HepG2 (cell line): ENCODE data around the gene ZMYM4. TPM values are rescaled to one million over a fixed set of nuclear protein-coding genes. Genes with fewer than 3 reads are reported as not detected.

Source experiments
- ATAC-seq: fragments of 200-7000 bp; cut with Tn5 transposase; 3 replicates; pipeline ENCODE4 v1.9.1; 2020; ENCODE audit warnings: mild to moderate bottlenecking, moderate library complexity
- BruUV-seq: library from RNA; stranded (reverse); fragments of 400-500 nt; replicated peaks from 2 replicates; lab custom pipeline; 2021; lab: Mats Ljungman, UMichigan
- CTCF ChIA-PET: fragments of 300-600 bp; formaldehyde crosslinking; extraction: SDS; loops from one replicate; lab custom pipeline; 2021; ENCODE audit warnings: low total read pairs, inconsistent platforms, low intra/inter-chr PET ratio; lab: Yijun Ruan, JAX
- POLR2A ChIA-PET: fragments of 350-600 bp; sonication (Branson Sonifier 250); formaldehyde crosslinking; loops from one replicate; lab custom pipeline; 2020; ENCODE audit warnings: antibody characterized with exemption, inconsistent platforms; lab: Yijun Ruan, JAX
- DNase-seq: peaks from one replicate; pipeline ENCODE4 v3.0.0-alpha.2; 2015; ENCODE audit warnings: low spot score
- FAIRE-seq: peaks from 3 replicates; lab custom pipeline; 2011; peaks lifted over from hg19 to GRCh38; lab: Jason Lieb, UNC
- H2AFZ ChIP-seq: one replicate; pipeline ENCODE4 v1.6.1; 2011; ENCODE audit warnings: low read length, inconsistent platforms
- H3K27ac ChIP-seq: fragments of 300-600 bp; 3 replicates; pipeline ENCODE4 v1.8.0; 2011; ENCODE audit warnings: mixed run types, mild to moderate bottlenecking, mixed read lengths, low read length, inconsistent platforms; ENCODE audit not compliant: insufficient read depth; ENCODE audit errors: extremely low read length
- H3K27me3 ChIP-seq, 2 experiments: fragments of 200-600 bp in 1 of 2; 2 replicates in 1 of 2; 3 replicates in 1 of 2; pipeline versions ENCODE4 v1.6.0 to v1.8.0; 2011; ENCODE audit warnings: low read length in 2 of 2, mild to moderate bottlenecking in 2 of 2, moderate library complexity in 2 of 2, inconsistent platforms in 1 of 2; ENCODE audit not compliant: insufficient read depth in 2 of 2, control insufficient read depth in 1 of 2
- H3K36me3 ChIP-seq, 2 experiments: fragments of 200-600 bp in 1 of 2; replicated peaks in 1 of 2; 2 replicates in 1 of 2; 3 replicates in 1 of 2; pipeline versions ENCODE4 v1.5.1 to v1.8.0; 2011; ENCODE audit warnings: low read length in 2 of 2, inconsistent platforms in 1 of 2; ENCODE audit not compliant: insufficient read depth in 2 of 2, control insufficient read depth in 1 of 2
- H3K4me1 ChIP-seq: 2 replicates; pipeline ENCODE4 v1.5.1; 2012; ENCODE audit warnings: low read length, inconsistent platforms; ENCODE audit not compliant: insufficient read depth
- H3K4me2 ChIP-seq: 2 replicates; pipeline ENCODE4 v1.6.0; 2011; ENCODE audit warnings: low read depth, low read length, inconsistent platforms
- H3K4me3 ChIP-seq, 3 experiments: fragments of 200-600 bp in 1 of 3; sonication (generic), shearing (Covaris generic) in 1 of 3; replicated peaks in 1 of 3; 2 replicates each; pipeline ENCODE4 v1.5.1; 2011 to 2016; ENCODE audit warnings: low read length in 3 of 3, inconsistent platforms in 2 of 3, low read depth in 2 of 3, mild to moderate bottlenecking in 2 of 3, control low read depth in 1 of 3, mixed read lengths in 1 of 3; ENCODE audit not compliant: insufficient read depth in 1 of 3
- H3K79me2 ChIP-seq: one replicate; pipeline ENCODE4 v1.6.1; 2011; ENCODE audit warnings: low read length, inconsistent platforms; ENCODE audit not compliant: insufficient read depth
- H3K9ac ChIP-seq: 2 replicates; pipeline ENCODE4 v1.6.0; 2011; ENCODE audit warnings: mild to moderate bottlenecking, low read depth, low read length, inconsistent platforms; ENCODE audit not compliant: insufficient read depth
- H3K9me3 ChIP-seq: 2 replicates; pipeline ENCODE4 v1.5.1; 2012; ENCODE audit warnings: mild to moderate bottlenecking, low read length
- H4K20me1 ChIP-seq: 2 replicates; pipeline ENCODE4 v1.6.0; 2011; ENCODE audit warnings: inconsistent platforms, mild to moderate bottlenecking, low read length, moderate library complexity; ENCODE audit not compliant: insufficient read depth
- AKAP8 ChIP-seq: sonication (generic); formaldehyde crosslinking; IDR thresholded peaks from 2 replicates; pipeline ENCODE4 v1.5.1; 2020; ENCODE audit warnings: mild to moderate bottlenecking, missing genetic modification reagents
- CENPT ChIP-seq: sonication (generic); formaldehyde crosslinking; IDR thresholded peaks from 2 replicates; pipeline ENCODE4 v1.8.0; 2022; ENCODE audit warnings: low read depth, mild to moderate bottlenecking, moderate library complexity, missing genetic modification reagents
- CHD4 ChIP-seq: fragments of 200-600 bp; sonication (generic); IDR thresholded peaks from 2 replicates; pipeline ENCODE4 v1.7.0; 2017; ENCODE audit warnings: mild to moderate bottlenecking, low read length, borderline replicate concordance
- KAT8 ChIP-seq: IDR thresholded peaks from 2 replicates; pipeline ENCODE4 v1.6.1; 2016; ENCODE audit warnings: missing genetic modification reagents, missing compliant biosample characterization
- PBX2 ChIP-seq: IDR thresholded peaks from 2 replicates; pipeline ENCODE4 v1.6.1; 2016; ENCODE audit warnings: control low read depth
- POLR2G ChIP-seq: fragments of 200-400 bp; formaldehyde crosslinking; IDR thresholded peaks from 2 replicates; pipeline ENCODE4 v1.6.1; 2018; ENCODE audit warnings: mild to moderate bottlenecking, low read depth, low read length, moderate library complexity
- SRY ChIP-seq: sonication (generic); formaldehyde crosslinking; IDR thresholded peaks from 2 replicates; pipeline ENCODE4 v1.8.0; 2022; ENCODE audit warnings: mild to moderate bottlenecking, missing genetic modification reagents
- ZNF362 ChIP-seq: sonication (generic); formaldehyde crosslinking; IDR thresholded peaks from 2 replicates; pipeline ENCODE4 v1.4.0; 2020; ENCODE audit warnings: missing genetic modification reagents, mild to moderate bottlenecking, borderline replicate concordance
- ZNF451 ChIP-seq: sonication (generic); formaldehyde crosslinking; IDR thresholded peaks from 2 replicates; pipeline ENCODE4 v1.5.0; 2020; ENCODE audit warnings: mild to moderate bottlenecking, missing genetic modification reagents
- whole genome bisulfite sequencing: methylation state at CpG from one replicate; pipeline ENCODE4 v1.1.6; 2017; ENCODE audit warnings: low lambda C conversion rate; 5-methylcytosine and 5-hydroxymethylcytosine counted together
- in situ Hi-C: cut with HindIII; loops from 2 replicates; pipeline ENCODE4 v1.10.0; 2017; ENCODE audit warnings: low pct_unique_long_range_greater_than_20kb; ENCODE audit not compliant: extremely low pct_ligation_motif_present
- intact Hi-C: fragments of 100-400 bp; cut with micrococcal nuclease; formaldehyde crosslinking; loops from one replicate; pipeline ENCODE4 v1.10.0; 2022; ENCODE audit not compliant: unreplicated experiment
- polyA plus RNA-seq, 8 experiments: library from polyadenylated mRNA; depleted of rRNA in 3 of 8; stranded (reverse) in 7 of 8; unstranded in 1 of 8; fragments of >200 nt; fragmentation: Illumina TruSeq in 4 of 8; extraction: Trizol in 4 of 8; gene quantifications; 2 replicates each; pipeline versions ENCODE4 v1.2.1 to v1.2.3, GENCODE V29; 2011 to 2016; ENCODE audit warnings: low read depth in 4 of 8, missing spikeins in 1 of 8, mixed read lengths in 1 of 8; ENCODE audit not compliant: insufficient read depth in 1 of 8
- total RNA-seq, 5 experiments: library from RNA; depleted of rRNA; stranded (reverse); fragments of >200 nt; fragmentation: Illumina TruSeq; extraction: Trizol; gene quantifications; 2 replicates each; pipeline ENCODE4 v1.2.3, GENCODE V29; 2016; ENCODE audit warnings: low read depth in 1 of 5
- TF ChIP-seq, protein P1 (sequence below): sonication (generic); formaldehyde crosslinking; IDR thresholded peaks from 2 replicates; pipeline ENCODE4 v1.5.0; 2020; ENCODE audit warnings: missing genetic modification reagents
- TF ChIP-seq, protein P2 (sequence below): sonication (generic); formaldehyde crosslinking; IDR thresholded peaks from 2 replicates; pipeline ENCODE4 v1.5.1; 2020; ENCODE audit warnings: mild to moderate bottlenecking, missing genetic modification reagents

ZMYM4 gene
- total and polyA plus RNA-seq, 2 of the 13 experiments (the other 11 are each of a cell fraction or from before 2014, with no cell fraction given) = 13.9 to 37.6 TPM

- H3K4me1 ChIP-seq = peaks cover 6% of the 10 kb centered on the region
- POLR2A ChIA-PET = no interaction called here
- H3K9me3 ChIP-seq = no peaks in the 10 kb centered on the region
- TF ChIP-seq ZNF451 (CRISPR knock-in tag) (no peak), PBX2 (no peak), SRY (CRISPR knock-in tag) (no peak), POLR2G (no peak), CENPT (CRISPR knock-in tag) (no peak), KAT8 (CRISPR knock-in tag) (no peak)
- no peak overlapping the region for H3K27ac ChIP-seq
- ATAC-seq (no peak), FAIRE-seq (no peak), DNase-seq (no peak)
- intact Hi-C loops (no loop called here), in situ Hi-C loops (no loop called here)
- no peak overlapping the region for H2AFZ ChIP-seq
- H3K9ac ChIP-seq = no peak overlapping the region
- CTCF ChIA-PET = no interaction called here
- no peak overlapping the region for H3K4me3 ChIP-seq
- WGBS = 100% methylated on average over 1 of the region's 1 CpG
- H4K20me1 ChIP-seq = peaks cover 2% of the 10 kb centered on the region; the same call in 1 of the 2 replicates
- H3K36me3 ChIP-seq = peaks cover 2 to 10% of the 10 kb centered on the region in 2 experiments; a peak in 2 of 5 replicates
- no peaks in the 10 kb centered on the region for H3K27me3 ChIP-seq
- peaks cover 18% of the 10 kb centered on the region for H3K79me2 ChIP-seq
- BruUV-seq = no TSS peak
- H3K4me2 ChIP-seq = no peak overlapping the region
Measured at GRCh38 chr1:35316264-35316663, 47.8 kb downstream of the ZMYM4 start.

GRCh38 chr1:35319988-35320713 lies 51.6 kb downstream of the ZMYM4 start:
- H3K9me3 ChIP-seq = no peaks in the 10 kb centered on the region
- H3K79me2 ChIP-seq = peaks cover 14% of the 10 kb centered on the region
- POLR2A ChIA-PET = no interaction called here
- no peak for FAIRE-seq
- no TSS peak for BruUV-seq
- no peaks in the 10 kb centered on the region for H3K27me3 ChIP-seq
- no peak overlapping the region for H3K9ac ChIP-seq
- peaks cover 11% of the 10 kb centered on the region for H3K4me1 ChIP-seq
- no peak overlapping the region for H3K27ac ChIP-seq
- CTCF ChIA-PET = no interaction called here
- DNase-seq = no peak
- H4K20me1 ChIP-seq = peaks cover 2% of the 10 kb centered on the region; the same call in 1 of the 2 replicates
- WGBS = 91% methylated on average over 4 of the region's 4 CpGs
- H3K36me3 ChIP-seq = peaks cover 2 to 10% of the 10 kb centered on the region in 2 experiments; a peak in 2 of 5 replicates
- H2AFZ ChIP-seq = no peak overlapping the region
- no peak for ATAC-seq
- intact Hi-C loops (no loop called here), in situ Hi-C loops (no loop called here)
- H3K4me2 ChIP-seq = no peak overlapping the region
- no peak overlapping the region for H3K4me3 ChIP-seq
- TF ChIP-seq, protein P1, sequence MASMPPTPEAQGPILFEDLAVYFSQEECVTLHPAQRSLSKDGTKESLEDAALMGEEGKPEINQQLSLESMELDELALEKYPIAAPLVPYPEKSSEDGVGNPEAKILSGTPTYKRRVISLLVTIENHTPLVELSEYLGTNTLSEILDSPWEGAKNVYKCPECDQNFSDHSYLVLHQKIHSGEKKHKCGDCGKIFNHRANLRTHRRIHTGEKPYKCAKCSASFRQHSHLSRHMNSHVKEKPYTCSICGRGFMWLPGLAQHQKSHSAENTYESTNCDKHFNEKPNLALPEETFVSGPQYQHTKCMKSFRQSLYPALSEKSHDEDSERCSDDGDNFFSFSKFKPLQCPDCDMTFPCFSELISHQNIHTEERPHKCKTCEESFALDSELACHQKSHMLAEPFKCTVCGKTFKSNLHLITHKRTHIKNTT (CRISPR knock-in tag) = no peak
- no peak for TF ChIP-seq AKAP8 (CRISPR knock-in tag)
- TF ChIP-seq ZNF362 = no peak
- TF ChIP-seq, protein P2, sequence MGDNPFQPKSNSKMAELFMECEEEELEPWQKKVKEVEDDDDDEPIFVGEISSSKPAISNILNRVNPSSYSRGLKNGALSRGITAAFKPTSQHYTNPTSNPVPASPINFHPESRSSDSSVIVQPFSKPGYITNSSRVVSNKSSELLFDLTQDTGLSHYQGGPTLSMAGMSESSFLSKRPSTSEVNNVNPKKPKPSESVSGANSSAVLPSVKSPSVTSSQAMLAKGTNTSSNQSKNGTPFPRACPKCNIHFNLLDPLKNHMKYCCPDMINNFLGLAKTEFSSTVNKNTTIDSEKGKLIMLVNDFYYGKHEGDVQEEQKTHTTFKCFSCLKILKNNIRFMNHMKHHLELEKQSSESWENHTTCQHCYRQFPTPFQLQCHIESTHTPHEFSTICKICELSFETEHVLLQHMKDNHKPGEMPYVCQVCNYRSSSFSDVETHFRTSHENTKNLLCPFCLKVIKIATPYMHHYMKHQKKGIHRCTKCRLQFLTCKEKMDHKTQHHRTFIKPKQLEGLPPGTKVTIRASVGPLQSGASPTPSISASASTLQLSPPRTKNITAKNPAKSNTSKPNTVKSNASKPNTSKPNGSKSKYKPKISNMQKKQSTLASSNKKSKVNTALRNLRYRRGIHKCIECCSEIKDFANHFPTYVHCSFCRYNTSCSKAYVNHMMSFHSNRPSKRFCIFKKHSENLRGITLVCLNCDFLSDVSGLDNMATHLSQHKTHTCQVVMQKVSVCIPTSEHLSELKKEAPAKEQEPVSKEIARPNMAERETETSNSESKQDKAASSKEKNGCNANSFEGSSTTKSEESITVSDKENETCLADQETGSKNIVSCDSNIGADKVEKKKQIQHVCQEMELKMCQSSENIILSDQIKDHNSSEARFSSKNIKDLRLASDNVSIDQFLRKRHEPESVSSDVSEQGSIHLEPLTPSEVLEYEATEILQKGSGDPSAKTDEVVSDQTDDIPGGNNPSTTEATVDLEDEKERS (CRISPR knock-in tag) = no peak
- TF ChIP-seq CHD4 = no peak
